CD14-positive monocyte (primary cell): ENCODE results near the gene PRDM5. TPM values are rescaled to one million over a fixed set of nuclear protein-coding genes. Genes with fewer than 3 reads are reported as not detected.

Experiments
- DNase-seq, 3 donors: peaks; one replicate each; pipeline ENCODE4 v3.0.0-alpha.2; 2011 to 2022
- H2AFZ ChIP-seq: 2 replicates; pipeline ENCODE4 v1.6.0; 2012; ENCODE audit warnings: mild to moderate bottlenecking, low read depth, low read length, inconsistent platforms; ENCODE audit not compliant: insufficient read depth, poor library complexity, severe bottlenecking
- H3K27ac ChIP-seq, 2 donors: 1 replicate in 1 of 2; 2 replicates in 1 of 2; pipeline ENCODE4 v1.5.1; 2012 to 2013; ENCODE audit warnings: low read length in 2 of 2, control low read depth in 1 of 2, inconsistent platforms in 1 of 2, low read depth in 1 of 2, mild to moderate bottlenecking in 1 of 2
- H3K27me3 ChIP-seq, 2 donors: one replicate each; pipeline versions ENCODE4 v1.6.0 to v1.6.1; 2011 to 2013; ENCODE audit warnings: low read length in 2 of 2; ENCODE audit not compliant: control insufficient read depth in 2 of 2, insufficient read depth in 2 of 2
- H3K36me3 ChIP-seq, 2 donors: replicated peaks in 1 of 2; 1 replicate in 1 of 2; 2 replicates in 1 of 2; pipeline versions ENCODE4 v1.5.1 to v1.6.1; 2012 to 2013; ENCODE audit warnings: low read length in 2 of 2, control low read depth in 1 of 2, inconsistent platforms in 1 of 2, mild to moderate bottlenecking in 1 of 2; ENCODE audit not compliant: insufficient read depth in 2 of 2, control insufficient read depth in 1 of 2
- H3K4me1 ChIP-seq, 2 donors: 1 replicate in 1 of 2; 2 replicates in 1 of 2; pipeline versions ENCODE4 v1.5.1 to v1.6.1; 2012 to 2013; ENCODE audit warnings: low read length in 2 of 2, control low read depth in 1 of 2, inconsistent platforms in 1 of 2, mild to moderate bottlenecking in 1 of 2, moderate library complexity in 1 of 2; ENCODE audit not compliant: insufficient read depth in 2 of 2, control insufficient read depth in 1 of 2
- H3K4me2 ChIP-seq: replicated peaks from 2 replicates; pipeline ENCODE3; 2012; ENCODE audit warnings: low read length, moderate library complexity, mild to moderate bottlenecking; ENCODE audit not compliant: poor library complexity, severe bottlenecking; ENCODE audit errors: extremely low read depth
- H3K4me3 ChIP-seq, 3 experiments: fragments of 200-600 bp in 1 of 3; sonication (generic) in 1 of 3; replicated peaks in 1 of 3; 1 replicate in 2 of 3; 2 replicates in 1 of 3; pipeline ENCODE4 v1.5.1; 2011 to 2013; ENCODE audit warnings: low read length in 3 of 3, mild to moderate bottlenecking in 3 of 3, control low read depth in 2 of 3, low read depth in 2 of 3, inconsistent platforms in 1 of 3, moderate library complexity in 1 of 3
- H3K79me2 ChIP-seq: 2 replicates; pipeline ENCODE4 v1.6.0; 2012; ENCODE audit warnings: mild to moderate bottlenecking, control low read depth, inconsistent platforms, low read length, moderate library complexity; ENCODE audit not compliant: insufficient read depth
- H3K9ac ChIP-seq: 2 replicates; pipeline ENCODE4 v1.6.0; 2017; ENCODE audit warnings: low read length, mild to moderate bottlenecking; ENCODE audit not compliant: insufficient read depth, poor library complexity, severe bottlenecking
- H3K9me3 ChIP-seq, 2 donors: replicated peaks in 1 of 2; 1 replicate in 1 of 2; 2 replicates in 1 of 2; pipeline versions ENCODE4 v1.5.1 to v1.6.1; 2012 to 2013; ENCODE audit warnings: low read length in 2 of 2, control low read depth in 1 of 2; ENCODE audit not compliant: control insufficient read depth in 1 of 2, insufficient read depth in 1 of 2
- H4K20me1 ChIP-seq: 2 replicates; pipeline ENCODE4 v1.6.0; 2012; ENCODE audit warnings: mild to moderate bottlenecking, low read length, control low read depth, moderate library complexity; ENCODE audit not compliant: insufficient read depth
- H3K27ac Mint-ChIP-seq, 7 donors: one replicate each; pipeline ENCODE4 v1.8.0; 2020; ENCODE audit warnings: mild to moderate bottlenecking in 7 of 7, mixed read lengths in 7 of 7, moderate library complexity in 6 of 7, inconsistent platforms in 2 of 7
- H3K27me3 Mint-ChIP-seq, 3 donors: one replicate each; pipeline ENCODE4 v1.8.0; 2021 to 2022; ENCODE audit warnings: low read depth in 3 of 3, mild to moderate bottlenecking in 3 of 3, mixed read lengths in 3 of 3, moderate library complexity in 3 of 3, inconsistent platforms in 1 of 3
- H3K36me3 Mint-ChIP-seq, 2 donors: one replicate each; pipeline ENCODE4 v1.8.0; 2020; ENCODE audit warnings: mixed read lengths in 2 of 2, inconsistent platforms in 1 of 2, mild to moderate bottlenecking in 1 of 2
- H3K4me1 Mint-ChIP-seq: one replicate; pipeline ENCODE4 v1.8.0; 2020; ENCODE audit warnings: mild to moderate bottlenecking, mixed read lengths
- H3K4me3 Mint-ChIP-seq, 2 donors: one replicate each; pipeline ENCODE4 v1.8.0; 2020; ENCODE audit warnings: mild to moderate bottlenecking in 2 of 2, mixed read lengths in 2 of 2, moderate library complexity in 1 of 2
- H3K9me3 Mint-ChIP-seq, 7 donors: one replicate each; pipeline ENCODE4 v1.8.0; 2020 to 2022; ENCODE audit warnings: mixed read lengths in 7 of 7, mild to moderate bottlenecking in 6 of 7, moderate library complexity in 6 of 7, inconsistent platforms in 2 of 7
- CTCF ChIP-seq: fragments of 200-600 bp; IDR thresholded peaks from one replicate; pipeline ENCODE4 v1.8.0; 2022; ENCODE audit warnings: antibody characterized with exemption, mild to moderate bottlenecking
- WGBS: methylation state at CpG from one replicate; pipeline ENCODE4 v1.1.5; 2013; ENCODE audit warnings: missing lambda C conversion rate; ENCODE audit not compliant: insufficient coverage; 5-methylcytosine and 5-hydroxymethylcytosine counted together
- intact Hi-C, 2 donors: fragments of 100-400 bp; cut with micrococcal nuclease; formaldehyde crosslinking; loops; one replicate each; pipeline versions ENCODE4 v1.15.0 to v1.15.1; 2023
- polyA plus RNA-seq, 3 donors: library from polyadenylated mRNA; depleted of rRNA in 1 of 3; unstranded in 2 of 3; stranded (reverse) in 1 of 3; fragments of 300-500 nt in 2 of 3; fragments of >200 nt in 1 of 3; fragmentation: Illumina TruSeq in 2 of 3; gene quantifications; 1 replicate in 2 of 3; 2 replicates in 1 of 3; pipeline ENCODE4 v1.2.3, GENCODE V29; 2012 to 2021

Gene PRDM5
- polyA plus RNA-seq, 3 donors, result 0.12 to 0.25 (median 0.17) TPM

- no peaks in the 10 kb centered on the region for H3K79me2 ChIP-seq
- H3K27ac ChIP-seq, result no peak overlapping the region
- Mint-ChIP-seq H3K36me3 (no peaks in the 10 kb centered on the region), H3K27ac (no peak overlapping the region), H3K9me3 (peaks cover 4 to 14% (median 8%) of the 10 kb centered on the region in 7 donors), H3K4me1 (peaks cover 2% of the 10 kb centered on the region), H3K4me3 (no peak overlapping the region), H3K27me3 (no peaks in the 10 kb centered on the region)
- no peak overlapping the region for H2AFZ ChIP-seq
- H3K4me2 ChIP-seq, result no peak overlapping the region
- 83% methylated on average over 1 of the region's 1 CpG for WGBS
- H4K20me1 ChIP-seq, result no peaks in the 10 kb centered on the region
- peaks cover 0 to 2% of the 10 kb centered on the region in 2 donors for H3K9me3 ChIP-seq
- DNase-seq, result no peak
- no peaks in the 10 kb centered on the region for H3K36me3 ChIP-seq
- TF ChIP-seq CTCF, result no peak
- no peaks in the 10 kb centered on the region for H3K4me1 ChIP-seq
- no peak overlapping the region for H3K4me3 ChIP-seq
- intact Hi-C loops, result no loop called here
- no peak overlapping the region for H3K9ac ChIP-seq
- H3K27me3 ChIP-seq, result no peaks in the 10 kb centered on the region
These were observed 166.7 kb downstream of the PRDM5 start for GRCh38 chr4:120755864-120756263.

- Mint-ChIP-seq H3K4me3 (no peak overlapping the region), H3K27me3 (no peaks in the 10 kb centered on the region), H3K27ac (no peak overlapping the region), H3K4me1 (peaks cover 2% of the 10 kb centered on the region), H3K9me3 (peaks cover 11 to 22% (median 15%) of the 10 kb centered on the region in 7 donors), H3K36me3 (peaks cover 0 to 2% of the 10 kb centered on the region in 2 donors)
- no peak for TF ChIP-seq CTCF
- Histone ChIP-seq H3K9ac (no peak overlapping the region), H2AFZ (no peak overlapping the region), H3K36me3 (no peaks in the 10 kb centered on the region), H4K20me1 (no peaks in the 10 kb centered on the region), H3K27ac (no peak overlapping the region), H3K27me3 (no peaks in the 10 kb centered on the region), H3K4me2 (no peak overlapping the region), H3K4me3 (no peak overlapping the region), H3K9me3 (peaks cover 8 to 12% of the 10 kb centered on the region in 2 donors), H3K4me1 (no peaks in the 10 kb centered on the region), H3K79me2 (no peaks in the 10 kb centered on the region)
- 88% methylated on average over 3 of the region's 4 CpGs for WGBS
- no peak for DNase-seq
- intact Hi-C loops, result no loop called here
These were observed 167.9 kb downstream of the PRDM5 start for GRCh38 chr4:120754590-120754989.
